ENCODE results near the gene IER3. TPM values are rescaled to one million over a fixed set of nuclear protein-coding genes. Genes with fewer than 3 reads are reported as not detected.

IER3 gene
- total RNA-seq, 1 donor, result 546 TPM

Other genes with a start within 250 kb of the IER3 start
- gene GNL1, start 188.1 kb downstream of the IER3 start, total RNA-seq, result 40.8 TPM
- 6.8 TPM for gene PRR3, start 187.3 kb downstream of the IER3 start, total RNA-seq
- gene ABCF1, start 173.1 kb downstream of the IER3 start, total RNA-seq, result 30.5 TPM
- 166 TPM for gene PPP1R10, start 127.3 kb downstream of the IER3 start, total RNA-seq
- 31.3 TPM for gene MRPS18B, start 126.7 kb downstream of the IER3 start, total RNA-seq
- gene ATAT1, start 117.7 kb downstream of the IER3 start, total RNA-seq, result 0.94 TPM
- 12.5 TPM for gene C6orf136, start 97.4 kb downstream of the IER3 start, total RNA-seq
- 8.2 TPM for gene DHX16, start 71.5 kb downstream of the IER3 start, total RNA-seq
- gene PPP1R18, start 57.9 kb downstream of the IER3 start, total RNA-seq, result 81.8 TPM
- 4.5 TPM for gene NRM, start 53.6 kb downstream of the IER3 start, total RNA-seq
- gene MDC1, start 27.3 kb downstream of the IER3 start, total RNA-seq, result 6.4 TPM
- gene TUBB, start 24.2 kb downstream of the IER3 start, total RNA-seq, result 99.5 TPM
- 68.1 TPM for gene FLOT1, start 1.9 kb downstream of the IER3 start, total RNA-seq
- gene DDR1, start 140.0 kb upstream of the IER3 start, total RNA-seq, result 2.5 TPM
- 2.8 TPM for gene GTF2H4, start 163.7 kb upstream of the IER3 start, total RNA-seq
- 10.0 TPM for gene VARS2, start 169.7 kb upstream of the IER3 start, total RNA-seq
- not detected for gene SFTA2, start 187.6 kb upstream of the IER3 start, total RNA-seq
- gene MUCL3, start 196.4 kb upstream of the IER3 start, total RNA-seq, result not detected
- not detected for gene MUC21, start 239.2 kb upstream of the IER3 start, total RNA-seq